Natural killer cell (primary cell): ENCODE measurements around the gene LHFPL5. TPM values are rescaled to one million over a fixed set of nuclear protein-coding genes. Genes with fewer than 3 reads are reported as not detected.
A peak's percentile ranks its signal among the peaks of the same experiment; 100 is the strongest.

Experiments
- ATAC-seq, 3 donors: fragments of 150-1000 bp in 2 of 3; fragments of 200-7000 bp in 1 of 3; cut with Tn5 transposase; 1 replicate in 1 of 3; 2 replicates in 2 of 3; pipeline ENCODE4 v1.10.0; 2021; ENCODE audit warnings: mild to moderate bottlenecking in 2 of 3, moderate library complexity in 2 of 3
- DNase-seq, 2 donors: peaks; one replicate each; pipeline versions ENCODE4 v3.0.0 to v3.0.0-alpha.2; 2013 to 2021; ENCODE audit warnings: mixed read lengths in 1 of 2
- H3K27ac ChIP-seq: one replicate; pipeline ENCODE4 v1.5.1; 2013; ENCODE audit warnings: mild to moderate bottlenecking, low read length
- H3K27me3 ChIP-seq: one replicate; pipeline ENCODE4 v1.6.1; 2013; ENCODE audit warnings: low read length; ENCODE audit not compliant: control insufficient read depth, insufficient read depth
- H3K36me3 ChIP-seq: one replicate; pipeline ENCODE4 v1.6.1; 2013; ENCODE audit warnings: low read length; ENCODE audit not compliant: control insufficient read depth, insufficient read depth
- H3K4me1 ChIP-seq: one replicate; pipeline ENCODE4 v1.6.1; 2013; ENCODE audit warnings: low read length; ENCODE audit not compliant: control insufficient read depth, insufficient read depth
- H3K4me3 ChIP-seq: one replicate; pipeline ENCODE4 v1.5.1; 2013; ENCODE audit warnings: low read length
- H3K9me3 ChIP-seq: one replicate; pipeline ENCODE4 v1.6.1; 2013; ENCODE audit warnings: low read length; ENCODE audit not compliant: control insufficient read depth, insufficient read depth
- H3K27ac Mint-ChIP-seq, 2 donors: one replicate each; pipeline ENCODE4 v1.8.0; 2022; ENCODE audit warnings: mild to moderate bottlenecking in 2 of 2, mixed read lengths in 2 of 2, moderate library complexity in 1 of 2
- H3K27me3 Mint-ChIP-seq, 2 donors: one replicate each; pipeline ENCODE4 v1.8.0; 2022; ENCODE audit warnings: low read depth in 2 of 2, mixed read lengths in 2 of 2
- H3K36me3 Mint-ChIP-seq: one replicate; pipeline ENCODE4 v1.8.0; 2022; ENCODE audit warnings: mixed read lengths
- H3K4me1 Mint-ChIP-seq, 2 donors: one replicate each; pipeline ENCODE4 v1.8.0; 2022; ENCODE audit warnings: mixed read lengths in 2 of 2
- H3K4me3 Mint-ChIP-seq: one replicate; pipeline ENCODE4 v1.8.0; 2022; ENCODE audit warnings: mild to moderate bottlenecking, moderate library complexity, mixed read lengths
- H3K9me3 Mint-ChIP-seq, 2 donors: one replicate each; pipeline ENCODE4 v1.8.0; 2022; ENCODE audit warnings: mixed read lengths in 2 of 2
- CTCF ChIP-seq: fragments of 200-600 bp; IDR thresholded peaks from one replicate; pipeline ENCODE4 v1.8.0; 2022; ENCODE audit warnings: antibody characterized with exemption
- WGBS: methylation state at CpG from one replicate; pipeline ENCODE4 v1.1.7; 2013; ENCODE audit warnings: missing lambda C conversion rate; ENCODE audit not compliant: insufficient coverage; 5-methylcytosine and 5-hydroxymethylcytosine counted together
- intact Hi-C: fragments of 100-400 bp; cut with micrococcal nuclease; formaldehyde crosslinking; loops from one replicate; pipeline ENCODE4 v1.14.2; 2022
- total RNA-seq, 4 donors: library from RNA; stranded (reverse); fragments of 120-200 nt in 1 of 4; gene quantifications; one replicate each; pipeline versions ENCODE4 v1.2.3 to v1.2.4, GENCODE V29; 2013 to 2022

LHFPL5 gene
- total RNA-seq, 3 donors from 2014 or later (not counting 1 experiment from before 2014, with no cell fraction given): not detected

GRCh38 chr6:35831257-35832007 lies 26.3 kb downstream of the LHFPL5 start:
- 94% methylated on average over 5 of the region's 5 CpGs for WGBS
- Mint-ChIP-seq H3K27ac (no peak overlapping the region), H3K9me3 (no peaks in the 10 kb centered on the region), H3K4me1 (no peaks in the 10 kb centered on the region), H3K27me3 (no peaks in the 10 kb centered on the region), H3K4me3 (no peak overlapping the region), H3K36me3 (peaks cover 15% of the 10 kb centered on the region)
- no peak for DNase-seq
- no peak for ATAC-seq
- Histone ChIP-seq H3K9me3 (no peaks in the 10 kb centered on the region), H3K27me3 (no peaks in the 10 kb centered on the region), H3K4me3 (no peak overlapping the region), H3K27ac (no peak overlapping the region), H3K4me1 (no peaks in the 10 kb centered on the region), H3K36me3 (peaks cover 15% of the 10 kb centered on the region)
- TF ChIP-seq CTCF: no peak
- intact Hi-C loops: no loop called here

- intact Hi-C loops: no loop called here
- Histone ChIP-seq H3K4me1 (no peaks in the 10 kb centered on the region), H3K36me3 (peaks cover 22% of the 10 kb centered on the region), H3K9me3 (no peaks in the 10 kb centered on the region), H3K27me3 (no peaks in the 10 kb centered on the region), H3K27ac (no peak overlapping the region), H3K4me3 (no peak overlapping the region)
- Mint-ChIP-seq H3K4me3 (no peak overlapping the region), H3K4me1 (no peaks in the 10 kb centered on the region), H3K27ac (peak overlapping the region in 1 of 2 donors; percentile 36), H3K27me3 (no peaks in the 10 kb centered on the region), H3K9me3 (no peaks in the 10 kb centered on the region), H3K36me3 (peaks cover 22% of the 10 kb centered on the region)
- DNase-seq (no peak), ATAC-seq (peak in 1 of 3 donors; percentile 67)
- 86% methylated on average over 6 of the region's 7 CpGs for WGBS
- no peak for TF ChIP-seq CTCF
Observed at GRCh38 chr6:35833536-35833935, 28.4 kb downstream of the LHFPL5 start.

- no peaks in the 10 kb centered on the region for H3K4me1 ChIP-seq
- ATAC-seq: no peak
- intact Hi-C loops: no loop called here
- no peaks in the 10 kb centered on the region for H3K27me3 Mint-ChIP-seq
- no peaks in the 10 kb centered on the region for H3K27me3 ChIP-seq
- DNase-seq: no peak
- H3K27ac Mint-ChIP-seq: no peak overlapping the region
- H3K9me3 Mint-ChIP-seq: no peaks in the 10 kb centered on the region
- no peaks in the 10 kb centered on the region for H3K9me3 ChIP-seq
- no peak for TF ChIP-seq CTCF
- H3K36me3 Mint-ChIP-seq: peaks cover 17% of the 10 kb centered on the region
- H3K36me3 ChIP-seq: peaks cover 29% of the 10 kb centered on the region
- no peaks in the 10 kb centered on the region for H3K4me1 Mint-ChIP-seq
- no peak overlapping the region for H3K4me3 ChIP-seq
- H3K4me3 Mint-ChIP-seq: no peak overlapping the region
- H3K27ac ChIP-seq: no peak overlapping the region
- WGBS: 95% methylated on average over 1 of the region's 1 CpG
Observed at GRCh38 chr6:35839019-35839418, 33.9 kb downstream of the LHFPL5 start.

GRCh38 chr6:35842381-35842780 lies 37.2 kb downstream of the LHFPL5 start:
- DNase-seq (no peak), ATAC-seq (no peak)
- Mint-ChIP-seq H3K4me3 (no peak overlapping the region), H3K27ac (no peak overlapping the region), H3K27me3 (no peaks in the 10 kb centered on the region), H3K36me3 (peaks cover 7% of the 10 kb centered on the region), H3K9me3 (no peaks in the 10 kb centered on the region), H3K4me1 (no peaks in the 10 kb centered on the region)
- Histone ChIP-seq H3K36me3 (peaks cover 20% of the 10 kb centered on the region), H3K9me3 (no peaks in the 10 kb centered on the region), H3K27me3 (no peaks in the 10 kb centered on the region), H3K4me3 (no peak overlapping the region), H3K27ac (no peak overlapping the region), H3K4me1 (no peaks in the 10 kb centered on the region)
- no peak for TF ChIP-seq CTCF
- WGBS: 100% methylated on average over 2 of the region's 3 CpGs
- intact Hi-C loops: no loop called here
